H9 (cell line): ENCODE results near the gene FUNDC2. TPM values are rescaled to one million over a fixed set of nuclear protein-coding genes. Genes with fewer than 3 reads are reported as not detected.

Experiments used
- DNase-seq: peaks from one replicate; pipeline ENCODE4 v3.0.0-alpha.2; 2017
- H2AFZ ChIP-seq: one replicate; pipeline ENCODE4 v1.6.1; 2013; ENCODE audit warnings: mild to moderate bottlenecking, low read length, control low read depth, moderate library complexity
- H2AK5ac ChIP-seq: 2 replicates; pipeline ENCODE4 v1.6.1; 2013; ENCODE audit warnings: low read length, control low read depth, mixed read lengths; ENCODE audit not compliant: insufficient read length
- H2BK120ac ChIP-seq: one replicate; pipeline ENCODE4 v1.6.1; 2013; ENCODE audit warnings: low read depth, mild to moderate bottlenecking, low read length, control low read depth, inconsistent platforms; ENCODE audit not compliant: poor library complexity, severe bottlenecking
- H2BK12ac ChIP-seq: 2 replicates; pipeline ENCODE4 v1.6.1; 2013; ENCODE audit warnings: low read length, control low read depth, mixed read lengths, low read depth; ENCODE audit not compliant: insufficient read length
- H2BK15ac ChIP-seq: 2 replicates; pipeline ENCODE4 v1.6.1; 2013; ENCODE audit warnings: low read depth, low read length, control low read depth
- H2BK20ac ChIP-seq: one replicate; pipeline ENCODE4 v1.6.1; 2013; ENCODE audit warnings: low read depth, mild to moderate bottlenecking, low read length, control low read depth, inconsistent platforms; ENCODE audit not compliant: poor library complexity, severe bottlenecking
- H2BK5ac ChIP-seq: 2 replicates; pipeline ENCODE4 v1.6.1; 2013; ENCODE audit warnings: low read length, control low read depth, mixed read lengths; ENCODE audit not compliant: insufficient read length
- H3K14ac ChIP-seq: 2 replicates; pipeline ENCODE4 v1.6.1; 2013; ENCODE audit warnings: low read length, control low read depth; ENCODE audit not compliant: insufficient read depth
- H3K18ac ChIP-seq: 2 replicates; pipeline ENCODE4 v1.6.1; 2013; ENCODE audit warnings: low read depth, mild to moderate bottlenecking, mixed read lengths, low read length, control low read depth; ENCODE audit not compliant: insufficient read length
- H3K23ac ChIP-seq: 2 replicates; pipeline ENCODE4 v1.6.1; 2013; ENCODE audit warnings: low read length, control low read depth, mixed read lengths, low read depth; ENCODE audit not compliant: insufficient read length
- H3K23me2 ChIP-seq: 2 replicates; pipeline ENCODE4 v1.6.1; 2013; ENCODE audit warnings: low read depth, mild to moderate bottlenecking, mixed read lengths, low read length, control low read depth; ENCODE audit not compliant: insufficient read length, poor library complexity, severe bottlenecking
- H3K27ac ChIP-seq: 2 replicates; pipeline ENCODE4 v1.5.1; 2013; ENCODE audit warnings: low read length, control low read depth, mixed read lengths, low read depth; ENCODE audit not compliant: insufficient read length
- H3K27me3 ChIP-seq: 2 replicates; pipeline ENCODE4 v1.6.1; 2013; ENCODE audit warnings: low read length, control low read depth, inconsistent platforms; ENCODE audit not compliant: insufficient read depth
- H3K4ac ChIP-seq: 2 replicates; pipeline ENCODE4 v1.6.1; 2013; ENCODE audit warnings: low read depth, mild to moderate bottlenecking, control low read depth, inconsistent platforms, low read length, moderate library complexity
- H3K4me1 ChIP-seq: 2 replicates; pipeline ENCODE4 v1.6.1; 2013; ENCODE audit warnings: low read length, control low read depth, inconsistent platforms; ENCODE audit not compliant: insufficient read depth
- H3K4me2 ChIP-seq: 2 replicates; pipeline ENCODE4 v1.6.1; 2013; ENCODE audit warnings: low read length, control low read depth, mixed read lengths; ENCODE audit not compliant: insufficient read length, insufficient read depth
- H3K56ac ChIP-seq: 2 replicates; pipeline ENCODE4 v1.6.1; 2013; ENCODE audit warnings: low read depth, mild to moderate bottlenecking, mixed read lengths, low read length, control low read depth; ENCODE audit not compliant: insufficient read length
- H3K79me1 ChIP-seq: 2 replicates; pipeline ENCODE4 v1.6.1; 2013; ENCODE audit warnings: low read depth, mild to moderate bottlenecking, moderate library complexity, low read length, control low read depth, inconsistent platforms; ENCODE audit not compliant: insufficient read depth, poor library complexity, severe bottlenecking
- H3K79me2 ChIP-seq: 2 replicates; pipeline ENCODE4 v1.6.1; 2013; ENCODE audit warnings: low read length, control low read depth, inconsistent platforms; ENCODE audit not compliant: insufficient read depth
- H3K9ac ChIP-seq: 2 replicates; pipeline ENCODE4 v1.6.1; 2013; ENCODE audit warnings: low read length, control low read depth, mixed read lengths; ENCODE audit not compliant: insufficient read length; ENCODE audit errors: extremely low read depth
- H3K9me3 ChIP-seq: one replicate; pipeline ENCODE4 v1.6.1; 2013; ENCODE audit warnings: low read depth, low read length, inconsistent platforms; ENCODE audit not compliant: control insufficient read depth
- H3T11ph ChIP-seq: one replicate; pipeline ENCODE4 v1.6.1; 2013; ENCODE audit warnings: mild to moderate bottlenecking, low read length, control low read depth, inconsistent platforms
- H4K20me1 ChIP-seq: one replicate; pipeline ENCODE4 v1.6.1; 2013; ENCODE audit not compliant: control insufficient read depth, insufficient read length, insufficient read depth
- H4K5ac ChIP-seq: 2 replicates; pipeline ENCODE4 v1.6.1; 2013; ENCODE audit warnings: low read depth, mild to moderate bottlenecking, mixed read lengths, low read length, control low read depth; ENCODE audit not compliant: insufficient read length
- H4K8ac ChIP-seq: replicated peaks from 2 replicates; pipeline ENCODE4 v1.6.1; 2013; ENCODE audit warnings: low read length, control low read depth, mixed read lengths, low read depth; ENCODE audit not compliant: insufficient read length
- H4K91ac ChIP-seq: 2 replicates; pipeline ENCODE4 v1.6.1; 2013; ENCODE audit warnings: low read depth, mild to moderate bottlenecking, moderate library complexity, mixed read lengths, low read length, control low read depth; ENCODE audit not compliant: insufficient read length
- H3K27ac Mint-ChIP-seq, 3 experiments: 2 replicates in 2 of 3; 3 replicates in 1 of 3; pipeline ENCODE4 v1.8.0; 2020 to 2021; ENCODE audit warnings: mixed read lengths in 3 of 3, mild to moderate bottlenecking in 1 of 3, moderate library complexity in 1 of 3
- H3K27me3 Mint-ChIP-seq: 2 replicates; pipeline ENCODE4 v1.8.0; 2021; ENCODE audit warnings: low read depth, mild to moderate bottlenecking, moderate library complexity, mixed read lengths
- H3K36me3 Mint-ChIP-seq, 3 experiments: 2 replicates in 2 of 3; 3 replicates in 1 of 3; pipeline ENCODE4 v1.8.0; 2020 to 2021; ENCODE audit warnings: low read depth in 3 of 3, mixed read lengths in 3 of 3; ENCODE audit not compliant: insufficient read depth in 1 of 3
- H3K4me1 Mint-ChIP-seq, 2 experiments: 2 replicates each; pipeline ENCODE4 v1.8.0; 2020; ENCODE audit warnings: mixed read lengths in 2 of 2
- H3K4me3 Mint-ChIP-seq, 2 experiments: 2 replicates in 1 of 2; 3 replicates in 1 of 2; pipeline ENCODE4 v1.8.0; 2020 to 2021; ENCODE audit warnings: mild to moderate bottlenecking in 2 of 2, mixed read lengths in 2 of 2, moderate library complexity in 1 of 2
- H3K9me3 Mint-ChIP-seq, 2 experiments: 2 replicates in 1 of 2; 3 replicates in 1 of 2; pipeline ENCODE4 v1.8.0; 2020; ENCODE audit warnings: mild to moderate bottlenecking in 2 of 2, mixed read lengths in 2 of 2, moderate library complexity in 1 of 2
- WGBS: extraction: QIAGEN DNeasy Blood & Tissue Kit; methylation state at CpG from one replicate; pipeline ENCODE4 v1.1.7; 2013; ENCODE audit warnings: missing lambda C conversion rate, low lambda C conversion rate, mixed read lengths; ENCODE audit not compliant: insufficient read length; ENCODE audit errors: extremely low coverage; 5-methylcytosine and 5-hydroxymethylcytosine counted together
- total RNA-seq: library from RNA; stranded (reverse); gene quantifications from 2 replicates; pipeline ENCODE4 v1.2.1, GENCODE V29; 2021
- TF ChIP-seq, protein P1 (sequence below): fragments of 200-600 bp; sonication (generic); conservative IDR thresholded peaks from 3 replicates; pipeline ENCODE4 v1.8.0; 2021; ENCODE audit warnings: antibody characterized with exemption, mild to moderate bottlenecking

FUNDC2 gene
- total RNA-seq, 1 experiment from 2014 or later: 62.1 TPM

DNA sequence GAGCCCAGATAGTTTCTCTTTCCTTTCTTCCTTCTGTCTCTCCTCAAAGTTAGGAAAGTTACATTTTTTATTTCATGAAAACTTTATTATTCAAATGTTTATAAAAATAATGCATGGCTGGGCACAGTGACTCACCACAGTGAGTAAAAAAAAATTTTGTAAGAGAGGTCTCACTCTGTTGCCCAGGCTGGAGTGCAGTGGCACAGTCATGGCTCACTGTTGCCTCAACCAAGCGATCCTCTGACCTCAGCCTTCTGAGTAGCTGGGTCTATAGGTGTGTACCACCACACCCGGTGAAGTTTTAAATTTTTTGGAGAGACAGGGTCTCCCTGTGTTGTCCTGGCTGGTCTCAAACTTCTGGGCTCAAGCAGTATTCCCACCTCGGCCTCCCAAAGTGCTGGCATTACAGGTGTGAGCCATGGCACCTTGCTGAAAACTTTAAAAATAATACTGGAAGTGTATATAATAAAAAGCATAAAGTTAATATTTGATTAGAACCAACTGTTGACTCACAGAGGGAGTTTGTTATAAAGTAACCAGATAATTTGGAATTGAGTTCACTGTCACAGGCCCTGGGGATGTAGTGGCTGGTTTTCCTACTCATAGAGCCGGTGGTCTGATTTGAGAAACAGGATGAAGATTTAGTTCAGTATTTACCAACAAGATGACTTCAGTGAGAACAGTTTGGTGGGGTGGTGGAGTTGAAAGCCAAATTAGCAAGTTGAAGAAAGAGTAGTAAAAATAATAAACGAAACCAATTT lies 26.3 kb downstream of the FUNDC2 start:
- Histone ChIP-seq H4K20me1 (no peaks in the 10 kb centered on the region), H3K9ac (no peak overlapping the region), H2BK20ac (no peak overlapping the region), H4K5ac (no peak overlapping the region), H3K23me2 (no peaks in the 10 kb centered on the region), H2BK5ac (no peak overlapping the region), H3K4me2 (no peak overlapping the region), H3K4ac (no peak overlapping the region), H2AFZ (no peak overlapping the region), H2BK15ac (no peak overlapping the region), H3K27ac (no peak overlapping the region), H3K18ac (no peak overlapping the region), H3K27me3 (no peaks in the 10 kb centered on the region), H2AK5ac (no peak overlapping the region), H3T11ph (no peak overlapping the region), H3K14ac (no peak overlapping the region), H3K9me3 (peaks cover 28% of the 10 kb centered on the region), H3K79me1 (no peaks in the 10 kb centered on the region), H2BK120ac (no peak overlapping the region), H3K79me2 (no peaks in the 10 kb centered on the region), H2BK12ac (no peak overlapping the region), H3K56ac (no peak overlapping the region), H4K91ac (no peak overlapping the region), H3K23ac (no peak overlapping the region), H4K8ac (no peak overlapping the region), H3K4me1 (no peaks in the 10 kb centered on the region)
- DNase-seq: no peak
- WGBS: no CpG with 5 or more reads among the region's 5 CpGs
- Mint-ChIP-seq H3K9me3 (peaks cover 64 to 80% of the 10 kb centered on the region in 2 experiments), H3K36me3 (peaks cover 4 to 26% (median 12%) of the 10 kb centered on the region in 3 experiments; a peak in 4 of 7 replicates), H3K4me1 (peaks cover 3 to 5% of the 10 kb centered on the region in 2 experiments; a peak in 2 of 4 replicates), H3K27ac (no peak overlapping the region; a peak in 1 of 7 replicates), H3K4me3 (no peak overlapping the region), H3K27me3 (peaks cover 2% of the 10 kb centered on the region; the same call in 1 of the 2 replicates)
- TF ChIP-seq, protein P1, sequence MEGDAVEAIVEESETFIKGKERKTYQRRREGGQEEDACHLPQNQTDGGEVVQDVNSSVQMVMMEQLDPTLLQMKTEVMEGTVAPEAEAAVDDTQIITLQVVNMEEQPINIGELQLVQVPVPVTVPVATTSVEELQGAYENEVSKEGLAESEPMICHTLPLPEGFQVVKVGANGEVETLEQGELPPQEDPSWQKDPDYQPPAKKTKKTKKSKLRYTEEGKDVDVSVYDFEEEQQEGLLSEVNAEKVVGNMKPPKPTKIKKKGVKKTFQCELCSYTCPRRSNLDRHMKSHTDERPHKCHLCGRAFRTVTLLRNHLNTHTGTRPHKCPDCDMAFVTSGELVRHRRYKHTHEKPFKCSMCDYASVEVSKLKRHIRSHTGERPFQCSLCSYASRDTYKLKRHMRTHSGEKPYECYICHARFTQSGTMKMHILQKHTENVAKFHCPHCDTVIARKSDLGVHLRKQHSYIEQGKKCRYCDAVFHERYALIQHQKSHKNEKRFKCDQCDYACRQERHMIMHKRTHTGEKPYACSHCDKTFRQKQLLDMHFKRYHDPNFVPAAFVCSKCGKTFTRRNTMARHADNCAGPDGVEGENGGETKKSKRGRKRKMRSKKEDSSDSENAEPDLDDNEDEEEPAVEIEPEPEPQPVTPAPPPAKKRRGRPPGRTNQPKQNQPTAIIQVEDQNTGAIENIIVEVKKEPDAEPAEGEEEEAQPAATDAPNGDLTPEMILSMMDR: no peak
